ENCODE data around the gene ZNF83.
"Not testable (repeated sequence)": the region's sequence is repeated elsewhere in the genome, so short reads cannot be mapped to it uniquely, and the experiment has no call there.

Gene ZNF83

DNA sequence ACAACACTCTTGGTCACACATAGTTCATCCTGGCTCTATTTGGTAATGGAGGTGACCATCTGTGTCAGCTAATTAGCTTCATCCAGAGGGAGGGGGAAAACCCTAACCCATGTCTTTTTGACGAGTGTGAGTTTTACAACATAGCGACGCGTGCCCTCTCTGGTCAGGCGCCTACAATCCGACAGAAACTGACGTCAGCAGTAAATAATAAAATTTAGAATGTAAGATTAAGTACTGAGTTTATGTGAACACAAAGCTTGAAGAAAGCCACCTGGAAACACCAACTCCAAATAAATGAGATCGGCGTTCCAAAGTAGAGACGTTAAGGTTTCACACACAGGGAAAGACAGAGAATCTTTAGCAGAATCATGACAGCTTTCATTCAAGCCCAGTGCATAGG lies 1.8 kb upstream of the ZNF83 start:
- no peak for DNase-seq (ENCODE audit: low read depth)

DNA sequence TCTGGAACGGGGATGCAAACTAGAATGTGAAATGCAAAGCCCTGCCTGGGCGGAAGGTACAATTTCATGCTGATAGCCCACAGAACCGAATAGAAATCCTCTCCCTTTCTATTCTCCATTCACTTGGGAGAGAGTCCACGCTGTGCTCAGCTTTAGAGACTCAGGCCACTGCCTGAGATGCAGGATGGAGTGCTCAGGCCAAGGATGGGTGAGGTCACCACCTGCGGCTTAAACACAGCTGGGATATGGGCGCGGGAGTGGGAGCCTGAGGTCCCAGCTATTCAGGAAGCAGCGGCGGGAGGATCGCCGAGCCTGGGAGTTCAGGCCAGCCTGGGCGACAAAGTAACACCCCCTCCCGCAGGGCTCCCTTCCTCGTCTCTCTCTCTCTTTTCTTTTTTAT lies 446 bp upstream of the ZNF83 start:
- DNase-seq (ENCODE audit: low read depth), result peak; percentile 44

DNA sequence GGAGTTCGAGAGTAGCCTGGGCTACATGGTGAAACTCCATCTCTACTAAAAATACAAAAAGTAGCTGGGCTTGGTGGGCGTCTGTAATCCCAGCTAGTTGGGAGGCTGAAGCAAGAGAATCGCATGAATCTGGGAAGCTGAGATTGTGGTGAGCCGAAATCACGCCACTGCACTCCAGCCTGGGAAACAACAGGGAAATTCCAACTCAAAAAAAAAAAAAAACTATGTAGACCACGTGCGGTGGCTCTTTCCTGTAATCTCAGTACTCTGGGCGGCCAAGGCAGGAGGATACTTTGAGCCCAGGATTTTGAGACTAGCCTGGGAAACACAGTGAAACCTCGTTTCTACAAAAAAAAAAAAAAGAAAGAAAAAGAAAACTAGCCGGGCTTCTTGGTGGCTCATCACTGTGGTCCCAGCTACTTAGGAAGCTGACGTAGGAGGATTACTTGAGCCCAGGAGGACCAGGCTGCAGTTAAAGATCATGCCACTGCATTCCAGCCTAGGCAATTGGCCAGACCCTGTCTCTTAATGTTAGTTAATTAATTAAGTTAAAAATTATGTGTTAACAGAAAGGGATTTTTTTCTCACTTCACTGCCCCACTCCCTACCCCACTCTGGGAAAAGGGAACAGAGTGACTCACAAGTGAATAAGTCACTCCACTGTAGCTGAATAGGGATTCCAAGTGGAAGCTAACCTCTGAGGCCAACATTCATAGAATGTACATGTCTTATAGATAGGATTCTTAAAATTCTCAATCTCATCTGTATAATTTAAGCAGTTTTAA lies 2.2 kb downstream of the ZNF83 start:
- DNase-seq (ENCODE audit: low read depth), result no peak

DNA sequence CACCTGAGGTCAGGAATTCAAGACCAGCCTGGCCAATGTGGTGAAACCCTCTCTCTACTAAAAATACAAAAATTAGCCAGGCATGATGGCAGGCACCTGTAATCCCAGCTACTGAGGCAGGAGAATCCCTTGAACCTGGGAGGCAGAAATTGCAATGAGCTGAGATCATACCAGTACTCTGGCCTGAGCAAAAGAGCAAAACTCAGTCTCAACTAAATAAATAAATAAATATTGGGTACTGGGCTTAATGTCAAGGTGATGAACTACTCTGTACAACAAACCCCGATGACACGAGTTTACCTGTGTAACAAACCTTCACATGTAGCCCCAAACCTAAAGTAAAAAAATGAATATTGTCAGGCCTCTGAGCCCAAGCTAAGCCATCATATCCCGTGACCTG lies 10.7 kb downstream of the ZNF83 start:
- DNase-seq (ENCODE audit: low read depth), result not testable (repeated sequence)

DNA sequence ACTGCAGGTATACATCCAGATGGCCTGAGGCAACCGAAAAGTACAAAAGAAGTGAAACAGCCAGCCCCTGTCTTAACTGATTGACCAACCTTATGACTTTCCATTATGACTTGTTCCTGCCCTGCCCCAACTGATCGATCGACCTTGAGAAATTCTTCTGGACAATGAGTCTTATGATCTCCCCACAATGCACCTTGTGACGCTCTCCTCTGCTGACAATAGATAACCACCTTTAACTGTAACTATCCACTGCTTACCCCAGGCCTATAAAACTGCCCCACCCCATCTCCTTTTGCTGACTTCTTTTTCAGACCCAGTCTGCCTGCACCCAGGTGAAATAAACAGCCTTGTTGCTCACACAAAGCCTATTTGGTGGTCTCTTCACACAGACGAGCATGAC lies 11.2 kb downstream of the ZNF83 start:
- no peak for DNase-seq (ENCODE audit: low read depth)

DNA sequence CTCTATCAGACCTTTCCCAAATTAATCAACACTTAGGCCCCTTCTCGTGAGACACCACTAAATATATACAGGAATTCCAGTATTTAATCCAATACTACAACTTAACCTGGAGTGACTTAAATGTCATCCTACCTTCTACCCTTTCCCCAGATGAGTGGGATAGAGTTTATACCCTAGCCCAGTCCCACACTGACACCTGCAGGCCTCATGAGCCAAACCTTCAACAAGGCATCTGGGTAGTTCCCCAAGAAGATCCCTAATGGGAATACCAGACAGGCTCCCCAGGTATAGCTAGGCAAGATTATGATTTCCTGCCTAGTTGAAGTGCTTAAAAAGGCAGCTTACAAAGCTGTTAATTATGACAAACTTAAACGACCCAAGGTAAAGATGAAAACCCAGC lies 15.9 kb downstream of the ZNF83 start:
- DNase-seq (ENCODE audit: low read depth), result no peak

DNA sequence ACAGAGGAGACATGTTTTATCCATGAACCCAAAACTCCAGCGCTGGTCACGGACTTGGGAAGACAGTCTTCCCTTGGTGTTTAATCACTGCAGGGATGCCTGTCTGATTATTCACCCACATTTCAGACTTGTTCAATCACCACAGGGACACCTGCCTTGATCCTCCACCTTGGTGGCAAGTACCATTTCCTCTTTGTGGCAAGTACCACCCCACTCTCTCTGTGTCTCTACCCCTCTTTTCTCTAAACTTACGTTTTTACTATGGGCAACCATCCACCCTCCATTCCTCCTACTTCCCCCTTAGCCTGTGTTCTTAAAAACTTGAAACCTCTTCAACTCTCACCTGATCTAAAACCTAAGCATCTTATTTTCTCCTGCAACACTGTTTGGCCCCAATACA lies 16.8 kb downstream of the ZNF83 start:
- DNase-seq (ENCODE audit: low read depth), result no peak

DNA sequence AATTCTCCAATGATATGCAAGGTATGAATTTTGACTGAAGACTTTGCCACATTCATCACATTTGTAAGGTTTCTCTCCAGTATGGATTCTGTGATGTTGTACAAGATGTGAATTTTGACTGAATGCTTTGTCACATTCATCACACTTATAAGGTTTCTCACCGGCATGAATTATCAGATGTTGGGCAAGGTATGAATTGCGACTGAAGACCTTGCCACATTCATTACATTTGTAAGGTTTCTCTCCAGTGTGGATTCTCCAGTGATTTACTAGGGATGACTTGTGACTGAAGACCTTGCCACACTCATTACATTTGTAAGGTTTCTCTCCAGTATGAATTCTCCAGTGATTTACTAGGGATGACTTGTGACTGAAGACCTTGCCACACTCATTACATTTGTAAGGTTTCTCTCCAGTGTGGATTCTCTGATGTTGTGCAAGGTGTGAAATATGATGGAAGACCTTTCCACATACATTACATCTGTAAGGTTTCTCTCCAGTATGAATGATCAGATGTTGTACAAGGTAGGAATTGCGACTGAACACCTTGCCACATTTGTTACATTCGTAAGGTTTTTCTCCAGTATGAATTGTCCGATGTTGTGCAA lies 24.8 kb downstream of the ZNF83 start:
- no peak for DNase-seq (ENCODE audit: low read depth)

DNA sequence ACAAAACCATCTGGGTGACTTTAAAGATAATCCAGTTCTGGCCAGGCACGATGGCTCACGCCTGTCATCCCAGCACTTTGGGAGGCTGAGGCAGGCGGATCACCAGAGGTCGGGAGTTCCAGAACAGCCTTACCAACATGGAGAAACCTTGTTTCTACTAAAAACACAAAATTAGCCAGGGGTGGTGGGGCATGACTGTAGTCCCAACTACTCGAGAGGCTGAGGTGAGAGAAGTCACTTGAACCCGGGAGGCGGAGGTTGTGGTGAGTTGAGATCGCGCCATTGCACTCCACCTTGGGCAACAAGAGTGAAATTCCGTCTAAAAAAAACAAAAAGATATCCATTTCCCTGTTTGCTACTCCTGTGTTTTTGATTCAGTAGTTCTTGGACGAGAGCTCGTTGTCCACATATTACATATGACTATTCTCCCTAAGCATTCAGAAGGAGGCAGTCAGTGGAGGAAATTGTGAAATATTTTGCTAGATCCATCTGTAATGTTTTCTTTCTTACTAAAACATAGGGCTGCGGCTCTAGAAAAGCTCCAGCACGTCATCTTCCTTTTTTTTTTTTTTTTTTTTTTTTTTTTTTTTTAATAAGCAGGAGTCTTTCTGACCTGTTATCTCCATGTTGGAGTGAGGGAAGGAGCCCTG lies 34.5 kb downstream of the ZNF83 start:
- peak; percentile 87 for DNase-seq (ENCODE audit: low read depth)

DNA sequence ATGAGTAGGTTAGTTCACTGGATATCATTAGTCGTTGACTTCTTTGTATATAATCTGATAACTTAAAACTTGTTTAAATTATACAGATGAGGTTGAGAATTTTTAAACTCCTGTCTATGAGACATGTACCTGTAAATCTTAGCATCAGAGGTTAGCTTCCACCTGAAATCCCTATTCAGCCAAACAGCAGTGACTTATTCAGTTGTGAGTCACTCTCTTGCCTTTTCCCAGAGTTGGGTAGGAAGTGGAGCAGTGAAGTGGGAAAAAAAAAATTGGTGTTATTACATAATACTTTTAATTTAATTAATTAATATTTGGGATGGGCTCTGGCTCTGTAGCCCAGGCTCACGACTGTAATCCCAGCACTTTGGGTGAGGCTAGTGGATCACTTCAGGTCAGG lies 35.2 kb downstream of the ZNF83 start:
- no peak for DNase-seq (ENCODE audit: low read depth)

DNA sequence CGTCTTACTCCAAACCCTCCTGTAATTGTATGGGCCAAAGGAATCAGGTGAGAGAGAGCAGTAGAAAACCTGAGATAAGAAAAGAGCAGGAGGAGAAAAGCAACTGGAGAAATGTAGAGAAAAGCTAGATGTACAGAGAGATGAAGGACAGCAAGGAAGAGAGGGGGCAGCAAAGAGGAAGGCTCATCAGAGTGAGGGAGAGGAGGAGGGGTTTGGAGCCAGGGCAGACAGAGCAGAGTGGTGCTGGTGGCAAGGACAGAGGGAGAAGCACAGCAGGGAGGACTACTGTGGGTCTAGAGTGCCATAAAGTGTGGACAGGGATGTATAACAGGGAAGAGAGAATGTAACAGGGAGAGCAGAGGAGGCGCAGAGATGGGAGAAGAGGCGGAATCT lies 36.2 kb downstream of the ZNF83 start:
- DNase-seq (ENCODE audit: low read depth), result peak; percentile 10

DNA sequence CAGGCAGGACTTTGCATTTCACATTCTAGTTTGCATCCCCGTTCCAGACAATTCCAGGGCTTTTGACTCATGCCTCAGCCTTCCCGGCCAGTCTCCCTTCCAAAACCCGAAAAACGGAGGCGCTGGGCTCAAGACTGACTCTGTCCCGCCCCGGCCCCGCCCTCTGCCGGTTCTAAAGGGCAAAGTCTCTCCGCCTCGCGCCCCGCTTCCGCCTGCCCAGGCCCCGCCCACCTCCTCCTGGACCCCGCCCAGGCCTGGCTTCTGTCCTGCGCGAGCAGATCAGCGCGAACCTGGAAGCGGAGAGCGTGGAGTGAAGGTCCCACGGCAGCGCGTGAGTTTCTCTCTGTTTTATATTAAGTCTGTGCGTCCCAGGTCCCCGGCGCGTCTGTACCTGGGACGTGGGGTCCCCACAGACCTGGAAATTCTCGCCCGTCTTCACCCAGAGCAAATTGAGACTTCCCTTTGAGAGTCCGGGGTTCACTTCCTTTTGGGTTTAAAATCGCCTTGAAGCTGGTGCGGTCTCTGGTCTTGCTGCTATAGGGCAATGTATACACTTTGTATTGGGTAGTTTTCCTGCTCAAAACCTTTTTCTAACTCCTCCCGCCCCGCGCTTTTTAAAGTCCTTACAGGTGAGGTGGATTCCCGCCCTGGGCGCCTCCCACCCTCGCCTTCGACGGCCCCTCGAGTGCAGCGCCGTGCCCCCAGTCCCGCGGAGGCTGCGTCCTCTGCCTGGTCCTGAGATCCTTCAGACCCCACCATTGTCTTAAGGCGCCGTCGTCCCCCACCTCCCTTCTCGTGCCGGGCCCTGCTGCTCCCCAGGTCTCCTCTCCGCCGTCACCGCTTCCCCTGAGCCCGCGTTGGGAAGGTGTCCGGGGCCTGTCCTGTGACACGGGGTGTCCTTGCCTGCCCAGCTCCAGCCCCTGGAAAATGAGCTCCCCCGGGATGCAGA lies 36.9 kb downstream of the ZNF83 start:
- peak; percentile 84 for DNase-seq (ENCODE audit: low read depth)

DNA sequence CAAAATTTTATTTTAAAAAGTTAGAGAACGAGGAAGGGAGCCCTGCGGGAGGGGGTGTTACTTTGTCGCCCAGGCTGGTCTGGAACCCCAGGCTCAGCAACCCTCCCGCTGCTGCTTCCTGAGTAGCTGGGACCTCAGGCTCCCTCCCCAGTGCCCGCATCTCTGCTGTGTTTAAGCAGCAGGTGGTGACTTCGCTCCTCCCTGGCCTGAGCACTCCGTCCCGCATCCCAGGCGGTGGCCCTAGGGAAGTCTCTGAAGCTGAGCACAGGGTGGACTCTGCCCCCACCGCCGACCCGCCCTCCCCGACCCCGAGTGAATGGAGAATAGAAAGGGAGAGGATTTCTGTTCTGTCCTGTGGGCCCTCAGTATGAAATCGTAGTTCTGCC lies 37.5 kb downstream of the ZNF83 start:
- DNase-seq (ENCODE audit: low read depth), result peak; percentile 13

DNA sequence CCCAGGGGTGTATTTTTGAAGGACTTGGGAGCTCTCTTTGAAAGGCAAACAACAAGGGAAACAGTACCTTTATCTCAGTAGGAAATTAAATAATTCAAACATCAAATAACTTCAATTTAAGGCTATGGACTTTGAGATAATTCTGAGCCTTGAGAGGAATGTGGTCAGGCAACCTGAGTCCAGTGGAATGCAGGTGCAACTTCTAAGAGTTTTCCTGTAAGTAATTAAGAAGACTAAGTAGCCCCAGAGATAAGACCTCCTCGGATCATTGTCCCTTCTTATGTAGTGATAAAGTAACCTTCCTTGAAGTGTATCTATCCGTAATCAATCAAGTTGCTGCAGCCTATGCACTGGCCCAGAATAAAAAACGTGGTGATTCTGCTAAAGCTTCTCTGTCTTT lies 38.9 kb downstream of the ZNF83 start:
- no peak for DNase-seq (ENCODE audit: low read depth)

DNA sequence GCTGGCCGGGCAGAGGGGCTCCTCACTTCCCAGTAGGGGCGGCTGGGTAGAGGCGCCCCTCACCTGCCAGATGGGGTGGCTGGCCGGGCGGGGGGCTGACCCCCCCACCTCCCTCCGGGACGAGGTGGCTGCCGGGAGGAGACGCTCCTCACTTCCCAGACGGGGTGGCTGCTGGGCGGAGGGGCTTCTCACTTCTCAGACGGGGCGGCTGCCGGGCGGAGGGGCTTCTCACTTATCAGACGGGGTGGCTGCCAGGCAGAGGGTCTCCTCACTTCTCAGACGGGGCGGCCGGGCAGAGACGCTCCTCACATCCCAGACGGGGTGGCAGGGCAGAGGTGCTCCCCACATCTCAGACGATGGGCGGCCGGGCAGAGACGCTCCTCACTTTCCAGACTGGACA lies 44.7 kb downstream of the ZNF83 start:
- DNase-seq (ENCODE audit: low read depth), result not testable (repeated sequence)

DNA sequence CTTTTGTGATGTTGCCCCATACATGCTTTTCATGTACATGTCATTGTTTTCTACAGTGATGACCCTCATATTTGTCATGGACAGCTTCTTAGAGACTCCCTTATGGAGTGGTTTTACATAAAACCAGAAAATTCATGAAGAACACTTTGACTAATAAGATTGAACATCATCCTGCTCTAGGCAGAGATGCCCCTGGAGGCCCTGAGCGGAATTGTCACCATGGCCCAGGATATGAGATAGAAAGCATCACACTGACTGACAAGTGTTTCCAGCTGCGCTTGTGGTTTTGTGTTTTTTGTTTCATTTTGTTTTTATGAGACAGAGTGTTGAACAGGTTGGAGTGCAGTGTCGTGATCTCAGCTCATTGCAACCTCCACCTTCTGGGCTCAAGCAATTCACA lies 45.9 kb downstream of the ZNF83 start:
- no peak for DNase-seq (ENCODE audit: low read depth)

DNA sequence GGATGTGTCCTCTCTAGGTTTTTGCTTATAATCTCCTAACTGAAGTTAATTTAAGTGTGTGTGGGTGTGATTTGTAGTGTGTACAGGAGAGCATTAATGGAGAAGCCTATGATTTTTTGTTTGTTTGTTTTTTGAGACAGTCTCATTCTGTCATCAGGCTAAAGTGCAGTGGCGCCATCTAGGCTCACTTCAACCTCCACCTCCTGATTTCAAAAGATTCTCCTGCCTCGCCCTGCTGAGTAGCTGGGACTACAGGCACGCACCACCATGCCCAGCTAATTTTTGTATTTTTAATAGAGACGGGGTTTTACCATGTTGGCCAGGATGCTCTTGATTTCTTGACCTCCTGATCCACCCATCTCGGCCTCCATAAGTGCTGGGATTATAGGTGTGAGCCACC lies 47.4 kb downstream of the ZNF83 start:
- no peak for DNase-seq (ENCODE audit: low read depth)

DNA sequence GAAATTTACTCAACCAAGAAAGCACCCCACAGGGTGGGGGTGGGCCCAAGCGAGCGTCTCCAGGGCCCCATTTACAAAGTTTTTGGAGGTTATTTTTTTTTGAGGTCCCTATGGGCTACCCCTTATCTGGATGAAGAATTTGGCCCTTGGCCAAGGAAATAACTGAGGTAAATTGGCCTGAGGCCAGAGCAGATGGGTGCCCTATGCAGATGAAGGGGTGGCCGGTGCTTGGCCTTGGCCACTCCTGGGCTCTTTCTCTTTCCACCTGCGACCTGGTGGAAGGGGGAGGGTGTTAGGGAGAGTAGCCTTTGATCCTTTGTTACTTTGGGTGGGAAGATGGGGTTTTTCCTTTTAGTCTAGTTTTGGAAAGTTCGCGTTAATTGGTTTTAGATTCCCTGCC lies 52.6 kb downstream of the ZNF83 start:
- DNase-seq (ENCODE audit: low read depth), result no peak

DNA sequence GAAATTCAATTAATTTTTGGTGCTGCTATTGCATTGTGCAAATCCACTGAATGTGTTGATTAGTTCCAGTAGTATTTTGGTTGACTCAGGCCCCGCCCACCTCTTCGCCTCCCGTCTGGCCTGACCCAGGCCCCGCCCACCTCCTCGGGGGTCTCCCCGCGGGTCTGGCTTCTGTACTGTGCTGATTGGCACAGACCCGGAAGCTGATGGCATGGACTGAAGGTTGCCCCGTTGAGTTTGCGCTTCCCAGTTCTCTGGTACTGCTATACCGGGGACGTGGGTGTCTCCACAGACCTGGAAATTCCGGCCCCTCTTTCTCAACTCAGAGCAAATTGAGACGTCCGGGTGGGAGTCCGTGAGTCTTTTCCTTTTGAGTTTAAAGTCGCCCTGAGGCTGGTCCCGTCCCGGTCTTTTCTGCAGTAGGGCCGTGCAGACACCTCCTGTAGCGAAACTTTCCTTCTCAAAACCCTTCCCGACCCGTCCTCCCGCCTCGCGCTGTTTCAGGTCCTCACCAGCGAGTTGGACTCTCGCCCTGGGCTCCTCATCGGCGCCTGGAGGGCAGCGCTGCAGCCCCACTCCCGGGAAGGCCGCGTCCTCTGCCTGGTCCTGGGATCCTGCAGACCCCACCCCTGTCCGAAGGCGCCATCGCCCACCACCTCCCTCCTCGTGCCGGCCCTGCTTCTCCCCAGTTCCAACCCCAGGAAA lies 53.3 kb downstream of the ZNF83 start:
- DNase-seq (ENCODE audit: low read depth), result peak; percentile 34

DNA sequence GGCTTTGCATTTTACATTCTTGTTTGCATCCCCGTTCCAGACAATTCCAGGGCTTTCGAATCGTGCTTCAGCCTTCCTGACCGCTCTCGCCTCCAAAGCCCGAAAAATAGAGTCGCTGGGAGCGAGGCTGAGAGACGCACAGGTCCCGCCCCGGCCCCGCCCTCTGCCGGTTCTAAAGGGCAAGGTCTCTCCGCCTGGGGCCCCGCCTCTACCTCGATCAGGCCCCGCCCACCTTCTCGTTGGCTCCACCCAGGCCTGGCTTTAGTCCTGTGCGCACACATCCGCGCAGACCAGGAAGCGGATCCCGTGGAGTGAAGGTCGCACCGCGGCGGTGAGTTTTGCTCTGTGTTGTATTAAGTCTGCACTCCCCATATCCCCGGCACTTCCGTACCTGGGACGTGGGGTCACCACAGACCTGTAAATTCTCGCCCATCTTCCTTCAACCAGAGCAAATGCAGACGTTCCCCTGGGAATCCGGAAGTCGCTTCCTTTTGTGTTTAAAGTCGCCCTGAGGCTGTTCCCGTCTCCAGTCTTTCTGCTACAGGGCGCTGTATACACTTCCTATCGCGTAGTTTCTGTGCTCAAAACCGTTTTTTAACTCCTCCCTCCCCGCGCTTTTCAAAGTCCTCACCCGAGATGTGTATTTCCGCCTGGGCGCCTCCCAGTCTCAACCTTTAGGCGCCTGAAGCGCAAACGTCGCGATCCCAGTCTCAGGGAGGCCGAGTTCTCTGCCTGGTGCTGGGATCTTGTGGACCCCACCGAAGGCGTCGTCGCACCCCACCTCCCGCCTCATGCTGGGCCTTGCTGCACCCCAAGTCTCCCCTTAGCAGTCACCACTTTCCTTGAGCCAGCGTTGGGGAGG lies 67.9 kb downstream of the ZNF83 start, which contains the start of gene ZNF701:
Gene ZNF701, plus strand, starts transcription at position 288 of the 862 bp plus-strand sequence. CDS start 3,861 bp downstream, outside the sequence.
- peak; percentile 93 for DNase-seq (ENCODE audit: low read depth)

DNA sequence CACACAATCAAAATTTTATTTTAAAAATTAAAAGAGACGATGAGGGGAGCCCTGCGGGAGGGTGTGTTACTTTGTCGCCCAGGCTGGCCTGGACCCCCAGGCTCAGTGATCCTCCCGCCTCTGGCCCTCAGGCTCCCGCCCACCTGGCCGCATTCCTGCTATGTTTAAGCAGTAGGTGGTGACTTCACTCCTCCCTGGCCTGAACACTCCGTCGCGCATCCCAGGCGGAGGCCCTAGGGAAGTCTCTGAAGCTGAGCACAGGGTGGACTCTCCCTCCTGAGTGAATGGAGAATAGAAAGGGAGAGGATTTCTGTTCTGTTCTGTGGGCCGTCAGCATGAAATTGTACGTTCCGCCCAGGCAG lies 68.5 kb downstream of the ZNF83 start:
- peak; percentile 25 for DNase-seq (ENCODE audit: low read depth)
